Right lobe of liver (tissue), 4 donors: ENCODE results near the gene KIAA1586.

Experiments used
- POLR2A ChIP-seq: fragments of 450-650 bp; IDR thresholded peaks from one replicate; pipeline ENCODE4 v1.6.1; 2017; ENCODE audit warnings: antibody characterized with exemption, mild to moderate bottlenecking
- TF ChIP-seq, protein P1 (sequence below), 4 donors: fragments of 200-600 bp in 3 of 4; fragments of 450-650 bp in 1 of 4; IDR thresholded peaks; one replicate each; pipeline versions ENCODE4 v1.5.1 to v1.8.0; 2016 to 2022; ENCODE audit warnings: antibody characterized with exemption in 4 of 4, mild to moderate bottlenecking in 2 of 4
- donor health status: DM: no; HTN: no; CAD: no.
- donor health status: DM: no; HTN: no; CAD: no.
- donor health status: DM: no; HTN: yes; CAD: no.

DNA sequence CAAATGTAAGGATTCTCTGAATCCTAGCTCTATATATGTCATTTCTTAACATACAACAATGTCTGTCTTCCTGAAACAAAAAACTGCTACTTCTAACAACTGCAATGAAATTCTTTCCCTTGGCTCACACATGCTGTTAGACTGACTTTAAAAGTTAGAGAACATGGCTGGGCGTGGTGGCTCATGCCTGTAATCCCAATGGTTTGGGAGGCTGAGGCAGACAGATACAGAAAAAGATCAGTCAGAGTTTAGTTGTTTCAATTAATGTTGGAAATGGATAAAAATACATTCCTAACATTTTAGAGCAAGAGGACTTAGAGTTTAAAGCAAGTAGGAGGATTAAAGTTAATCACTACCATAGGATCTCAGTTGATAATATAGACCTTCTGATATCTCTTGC is 28.7 kb upstream of the KIAA1586 start:
- no peak for TF ChIP-seq POLR2A
- TF ChIP-seq, protein P1, sequence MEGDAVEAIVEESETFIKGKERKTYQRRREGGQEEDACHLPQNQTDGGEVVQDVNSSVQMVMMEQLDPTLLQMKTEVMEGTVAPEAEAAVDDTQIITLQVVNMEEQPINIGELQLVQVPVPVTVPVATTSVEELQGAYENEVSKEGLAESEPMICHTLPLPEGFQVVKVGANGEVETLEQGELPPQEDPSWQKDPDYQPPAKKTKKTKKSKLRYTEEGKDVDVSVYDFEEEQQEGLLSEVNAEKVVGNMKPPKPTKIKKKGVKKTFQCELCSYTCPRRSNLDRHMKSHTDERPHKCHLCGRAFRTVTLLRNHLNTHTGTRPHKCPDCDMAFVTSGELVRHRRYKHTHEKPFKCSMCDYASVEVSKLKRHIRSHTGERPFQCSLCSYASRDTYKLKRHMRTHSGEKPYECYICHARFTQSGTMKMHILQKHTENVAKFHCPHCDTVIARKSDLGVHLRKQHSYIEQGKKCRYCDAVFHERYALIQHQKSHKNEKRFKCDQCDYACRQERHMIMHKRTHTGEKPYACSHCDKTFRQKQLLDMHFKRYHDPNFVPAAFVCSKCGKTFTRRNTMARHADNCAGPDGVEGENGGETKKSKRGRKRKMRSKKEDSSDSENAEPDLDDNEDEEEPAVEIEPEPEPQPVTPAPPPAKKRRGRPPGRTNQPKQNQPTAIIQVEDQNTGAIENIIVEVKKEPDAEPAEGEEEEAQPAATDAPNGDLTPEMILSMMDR (IDR thresholded peaks at IDR 0.05) = no peak
